ENCODE results near the gene CCDC6. TPM values are rescaled to one million over a fixed set of nuclear protein-coding genes. Genes with fewer than 3 reads are reported as not detected.
"Not testable (repeated sequence)": the region's sequence is repeated elsewhere in the genome, so short reads cannot be mapped to it uniquely, and the experiment has no call there.

Gene CCDC6
- total and polyA plus RNA-seq, 9 of the 15 experiments (the other 6 are each of a cell fraction or from before 2014, with no cell fraction given), result 10.4 to 41.0 (median 20.9) TPM

DNA sequence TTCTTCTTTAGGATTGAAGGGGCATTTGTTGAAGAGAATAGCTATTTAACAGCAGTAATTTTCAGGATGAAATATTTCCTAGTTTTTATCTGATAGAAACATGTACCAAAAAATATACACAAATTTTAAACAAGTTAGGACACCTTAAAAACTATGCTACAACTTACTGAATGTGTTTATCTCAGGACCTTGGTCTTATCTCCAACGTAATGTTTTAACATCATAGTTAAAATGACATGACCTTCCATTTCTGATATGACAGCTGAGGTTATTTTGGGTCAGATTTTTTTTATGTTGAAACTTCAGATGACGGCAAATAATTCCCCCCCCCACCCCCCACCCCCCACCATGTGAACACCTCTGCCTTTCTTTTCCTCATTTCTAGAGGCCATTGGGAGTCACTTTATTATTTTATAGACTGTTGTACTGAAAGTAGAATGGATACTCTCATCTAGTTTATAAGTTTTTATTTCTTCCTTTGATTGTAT is 161.1 kb downstream of the CCDC6 start:
- Histone ChIP-seq H4K20me1 (replicated peaks; ENCODE audit: control insufficient read depth, insufficient read depth, low read length) (no peaks in the 10 kb centered on the region), H2AFZ (ENCODE audit: low read depth, low read length) (no peak overlapping the region), H3K27me3 (ENCODE audit: control insufficient read depth in 2 of 2, insufficient read depth in 2 of 2, low read length in 2 of 2) (peaks cover 9 to 14% of the 10 kb centered on the region in 2 experiments; a peak in 3 of 5 replicates), H3K27ac (ENCODE audit: extremely low read depth, low read depth, low read length) (no peak overlapping the region), H3K4me1 (replicated peaks in 1 of 2; ENCODE audit: control insufficient read depth in 2 of 2, insufficient read depth in 2 of 2, low read length in 2 of 2) (peaks cover 0 to 5% of the 10 kb centered on the region in 2 experiments; a peak in 1 of 5 replicates), H3K9ac (ENCODE audit: insufficient read depth in 1 of 2, low read depth in 2 of 2, low read length in 2 of 2) (no peak overlapping the region), H3K36me3 (ENCODE audit: control insufficient read depth, insufficient read depth, low read length) (no peaks in the 10 kb centered on the region), H3K4me2 (ENCODE audit: insufficient read depth, low read length) (no peak overlapping the region), H3K79me2 (ENCODE audit: control insufficient read depth, insufficient read depth, low read length) (no peaks in the 10 kb centered on the region), H3K9me3 (replicated peaks; ENCODE audit: control insufficient read depth, insufficient read depth, low read depth, low read length) (no peaks in the 10 kb centered on the region), H3K4me3 (no peak overlapping the region), H3K9me1 (ENCODE audit: control insufficient read depth, insufficient read depth, low read length) (no peaks in the 10 kb centered on the region)
- POLR2A ChIA-PET, result no interaction called here
- TF ChIP-seq CSDE1 (IDR thresholded peaks at IDR 0.05), result no peak
- TF ChIP-seq HNRNPK (IDR thresholded peaks at IDR 0.05; ENCODE audit: low read depth, low read length, poor library complexity, severe bottlenecking), result peak; percentile 88
- intact Hi-C loops (cut with micrococcal nuclease) (no loop called here), in situ Hi-C loops (cut with MboI) (no loop called here)
- CTCF ChIA-PET (ENCODE audit: low intra/inter-chr PET ratio), result no interaction called here
- DNase-seq (ENCODE audit: extremely low read depth in 1 of 4, low spot score in 3 of 4), result no peak
- no peak for ATAC-seq
- no peak for FAIRE-seq
- WGBS (ENCODE audit: insufficient coverage, low coverage, missing lambda C conversion rate), result 2% methylated on average over 2 of the region's 2 CpGs
- no TSS peak for BruUV-seq (replicated peaks)

- in situ Hi-C loops (cut with MboI); BruUV-seq (replicated peaks): not testable (repeated sequence)
- WGBS (ENCODE audit: insufficient coverage, low coverage, missing lambda C conversion rate), result 6% methylated on average over 6 of the region's 6 CpGs
Measured at GRCh38 chr10:59744762-59745161, 161.6 kb downstream of the CCDC6 start.

DNA sequence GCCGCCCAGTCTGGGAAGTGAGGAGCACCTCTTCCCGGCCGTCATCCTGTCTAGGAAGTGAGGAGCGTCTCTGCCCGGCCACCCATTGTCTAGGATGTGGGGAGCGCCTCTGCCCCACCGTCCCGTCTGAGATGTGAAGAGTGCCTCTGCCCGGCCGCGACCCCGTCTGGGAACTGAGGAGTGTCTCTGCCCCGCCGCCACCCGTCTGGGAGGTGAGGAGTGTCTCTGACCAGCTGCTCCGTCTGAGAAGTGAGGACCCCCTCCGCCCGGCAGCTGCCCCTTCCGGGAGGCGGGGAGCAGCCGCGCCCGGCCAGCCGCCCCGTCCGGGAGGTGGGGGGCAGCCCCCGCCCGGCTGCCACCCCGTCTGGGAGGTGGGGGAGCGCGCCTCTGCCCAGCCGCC is 162.2 kb downstream of the CCDC6 start:
- BruUV-seq (replicated peaks); H2AFZ ChIP-seq (ENCODE audit: low read depth, low read length); H3K9ac ChIP-seq (ENCODE audit: insufficient read depth in 1 of 2, low read depth in 2 of 2, low read length in 2 of 2); DNase-seq (ENCODE audit: extremely low read depth in 1 of 4, low spot score in 3 of 4); intact Hi-C loops (cut with micrococcal nuclease); FAIRE-seq; POLR2A ChIA-PET; H3K4me1 ChIP-seq (replicated peaks in 1 of 2; ENCODE audit: control insufficient read depth in 2 of 2, insufficient read depth in 2 of 2, low read length in 2 of 2); H3K27ac ChIP-seq (ENCODE audit: extremely low read depth, low read depth, low read length); ATAC-seq; H3K4me3 ChIP-seq; H4K20me1 ChIP-seq (replicated peaks; ENCODE audit: control insufficient read depth, insufficient read depth, low read length); H3K9me1 ChIP-seq (ENCODE audit: control insufficient read depth, insufficient read depth, low read length); in situ Hi-C loops (cut with MboI); H3K9me3 ChIP-seq (replicated peaks; ENCODE audit: control insufficient read depth, insufficient read depth, low read depth, low read length); CTCF ChIA-PET (ENCODE audit: low intra/inter-chr PET ratio); H3K4me2 ChIP-seq (ENCODE audit: insufficient read depth, low read length); H3K36me3 ChIP-seq (ENCODE audit: control insufficient read depth, insufficient read depth, low read length); H3K79me2 ChIP-seq (ENCODE audit: control insufficient read depth, insufficient read depth, low read length): not testable (repeated sequence)
- H3K27me3 ChIP-seq (ENCODE audit: control insufficient read depth in 2 of 2, insufficient read depth in 2 of 2, low read length in 2 of 2), result peaks cover 5 to 14% of the 10 kb centered on the region in 2 experiments; a peak in 3 of 5 replicates
- 45% methylated on average over 14 of the region's 32 CpGs for WGBS (ENCODE audit: insufficient coverage, low coverage, missing lambda C conversion rate)

More at GRCh38 chr10:59744762-59745161, 161.6 kb downstream of the CCDC6 start:
- FAIRE-seq; H3K4me2 ChIP-seq (ENCODE audit: insufficient read depth, low read length); H3K9me3 ChIP-seq (replicated peaks; ENCODE audit: control insufficient read depth, insufficient read depth, low read depth, low read length); H4K20me1 ChIP-seq (replicated peaks; ENCODE audit: control insufficient read depth, insufficient read depth, low read length); H3K9ac ChIP-seq (ENCODE audit: insufficient read depth in 1 of 2, low read depth in 2 of 2, low read length in 2 of 2); POLR2A ChIA-PET; H3K4me3 ChIP-seq; H3K27ac ChIP-seq (ENCODE audit: extremely low read depth, low read depth, low read length); H3K79me2 ChIP-seq (ENCODE audit: control insufficient read depth, insufficient read depth, low read length); H3K36me3 ChIP-seq (ENCODE audit: control insufficient read depth, insufficient read depth, low read length); intact Hi-C loops (cut with micrococcal nuclease); DNase-seq (ENCODE audit: extremely low read depth in 1 of 4, low spot score in 3 of 4); H3K4me1 ChIP-seq (replicated peaks in 1 of 2; ENCODE audit: control insufficient read depth in 2 of 2, insufficient read depth in 2 of 2, low read length in 2 of 2); ATAC-seq; H3K9me1 ChIP-seq (ENCODE audit: control insufficient read depth, insufficient read depth, low read length); CTCF ChIA-PET (ENCODE audit: low intra/inter-chr PET ratio); H2AFZ ChIP-seq (ENCODE audit: low read depth, low read length): not testable (repeated sequence)
- peaks cover 9 to 14% of the 10 kb centered on the region in 2 experiments; a peak in 3 of 5 replicates for H3K27me3 ChIP-seq (ENCODE audit: control insufficient read depth in 2 of 2, insufficient read depth in 2 of 2, low read length in 2 of 2)
